Measurements from ENCODE around the gene APLP2. TPM values are rescaled to one million over a fixed set of nuclear protein-coding genes. Genes with fewer than 3 reads are reported as not detected.

Gene APLP2
- total and polyA plus RNA-seq, 2 of the 4 experiments (the other 2 are of a cell fraction) = 127 to 235 TPM

GRCh38 chr11:130087294-130087926 lies 17.7 kb downstream of the APLP2 start:
- Histone ChIP-seq H2BK15ac (ENCODE audit: low read depth, low read length) (no peak overlapping the region), H4K91ac (ENCODE audit: insufficient read depth, low read depth, low read length) (no peak overlapping the region), H3K4me1 (ENCODE audit: control insufficient read depth, insufficient read depth, low read length) (peaks cover 5% of the 10 kb centered on the region), H3K9ac (ENCODE audit: low read depth, low read length) (no peak overlapping the region), H3K27me3 (ENCODE audit: control insufficient read depth, insufficient read depth, low read length) (no peaks in the 10 kb centered on the region), H4K5ac (ENCODE audit: low read depth, low read length) (no peak overlapping the region), H3K27ac (ENCODE audit: insufficient read depth, low read length) (no peak overlapping the region), H3K36me3 (ENCODE audit: control insufficient read depth, insufficient read depth, low read length) (no peaks in the 10 kb centered on the region), H3K18ac (ENCODE audit: low read depth, low read length) (no peak overlapping the region), H3K79me1 (ENCODE audit: low read depth in 1 of 2, low read length in 2 of 2) (peaks cover 27 to 33% of the 10 kb centered on the region in 2 experiments), H3K4me2 (ENCODE audit: low read depth, low read length) (no peak overlapping the region), H2AK9ac (replicated peaks; ENCODE audit: low read depth, low read length, poor library complexity) (no peak overlapping the region), H4K8ac (ENCODE audit: low read depth in 2 of 2, low read length in 2 of 2) (no peak overlapping the region), H2BK5ac (ENCODE audit: low read depth, low read length, poor library complexity, severe bottlenecking) (no peak overlapping the region), H3K9me3 (ENCODE audit: control insufficient read depth, insufficient read depth, low read length) (no peaks in the 10 kb centered on the region), H2AFZ (replicated peaks; ENCODE audit: low read length, poor library complexity) (no peak overlapping the region), H2BK120ac (ENCODE audit: low read depth, low read length) (no peak overlapping the region), H3K14ac (replicated peaks; ENCODE audit: low read depth, low read length) (no peak overlapping the region), H2BK20ac (ENCODE audit: low read depth, low read length) (no peak overlapping the region), H3K4me3 (ENCODE audit: insufficient read depth, low read depth, low read length) (no peak overlapping the region), H4K20me1 (ENCODE audit: insufficient read depth, low read length) (peaks cover 30% of the 10 kb centered on the region), H3K56ac (ENCODE audit: extremely low read depth, insufficient read depth, low read length) (no peak overlapping the region), H2AK5ac (ENCODE audit: low read depth, low read length) (no peak overlapping the region), H3K4ac (ENCODE audit: low read depth, low read length) (no peak overlapping the region), H3K23ac (ENCODE audit: low read depth, low read length) (no peak overlapping the region), H3K9me1 (ENCODE audit: insufficient read depth, low read length) (peaks cover 5% of the 10 kb centered on the region)
- intact Hi-C loops (cut with micrococcal nuclease) = no loop called here
- POLR2A ChIA-PET (ENCODE audit: unreplicated experiment) = interaction anchor here (0.7 kb wide), 1 partner anchor 9 kb away, joined by 3 read pairs; no protein-coding TSS in a partner anchor
- DNase-seq (no peak), ATAC-seq (ENCODE audit: low read depth) (no peak)
- in situ Hi-C loops (cut with MboI; ENCODE audit: low sequenced_read_pairs) = no loop called here
- TF ChIP-seq CEBPB (IDR thresholded peaks at IDR 0.05; ENCODE audit: low read depth, low read length) (no peak), RFX5 (IDR thresholded peaks at IDR 0.05; ENCODE audit: low read depth, low read length) (no peak), ELK1 (IDR thresholded peaks at IDR 0.05; ENCODE audit: borderline replicate concordance, low read depth, low read length) (no peak), BHLHE40 (IDR thresholded peaks at IDR 0.05; ENCODE audit: low read depth, low read length) (no peak), SMC3 (IDR thresholded peaks at IDR 0.05; ENCODE audit: low read depth, low read length) (no peak), NFE2L2 (IDR thresholded peaks at IDR 0.05; ENCODE audit: low read depth, low read length) (no peak), FOS (IDR thresholded peaks at IDR 0.05; ENCODE audit: low read depth, low read length) (no peak), RAD21 (IDR thresholded peaks at IDR 0.05; ENCODE audit: low read length) (no peak)
- no CpG with 5 or more reads among the region's 7 CpGs for WGBS, 2 experiments (ENCODE audit: extremely low coverage in 2 of 2, insufficient read length in 1 of 2)
- no TSS peak for BruUV-seq (replicated peaks)
- dilution Hi-C loops (cut with HindIII; ENCODE audit: low sequenced_read_pairs, unreplicated experiment) = no loop called here
- CTCF ChIA-PET = no interaction called here
